Stimulated activated CD8-positive, alpha-beta memory T cell treated with anti-CD3 and anti-CD28 coated beads, Interleukin-15, amount 100 ng/mL, for 48 hours (primary cell): ENCODE data around the gene RGS6.
"Not testable (repeated sequence)": the region's sequence is repeated elsewhere in the genome, so short reads cannot be mapped to it uniquely, and the experiment has no call there.

Source experiments
- DNase-seq, 2 donors: peaks; one replicate each; pipeline ENCODE4 v3.0.0-alpha.2; 2020; ENCODE audit warnings: low read depth in 2 of 2

RGS6 gene

DNA sequence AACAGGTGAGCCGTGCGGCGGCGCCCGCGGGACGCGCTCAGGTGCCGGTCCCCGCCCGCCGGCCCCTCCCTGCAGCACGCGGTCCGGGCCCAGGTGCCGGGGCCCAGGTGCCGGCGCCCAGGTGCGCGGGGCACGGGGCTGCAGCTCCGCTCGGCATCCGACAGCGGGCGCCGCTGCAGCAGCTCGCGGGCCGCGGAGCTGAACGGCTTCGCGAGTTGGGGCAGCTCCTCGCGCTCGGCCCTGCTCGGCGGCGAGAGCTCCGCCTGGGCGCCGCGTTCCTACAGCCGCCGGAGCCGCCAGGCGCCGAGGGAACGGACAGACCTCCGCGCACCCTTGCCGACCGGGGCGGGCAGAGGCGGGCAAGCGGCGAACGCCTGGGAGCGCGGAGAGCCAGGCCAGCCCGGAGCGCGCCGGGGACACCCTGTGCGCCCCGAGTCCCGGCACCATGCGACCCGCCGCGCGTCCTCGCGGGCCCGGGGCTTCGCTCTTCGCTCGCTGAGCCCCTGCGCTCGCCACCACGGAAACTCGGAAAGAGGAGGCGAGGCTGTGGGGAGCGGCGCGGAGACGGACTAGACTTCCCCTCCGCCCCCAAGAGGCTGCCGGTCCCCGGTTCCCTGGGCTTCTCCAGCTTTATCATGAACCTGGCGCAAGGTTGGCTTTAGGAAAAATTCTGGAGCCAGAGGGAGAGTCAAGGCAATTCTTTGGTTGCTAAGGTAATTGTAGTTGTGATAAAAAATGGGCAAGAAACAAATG is at the start of gene RGS6:
Gene RGS6 (plus strand): TSS at position 201 of the 753 bp plus-strand sequence.
- DNase-seq = peak in 1 of 2 donors; percentile 14

- no peak for DNase-seq
These were observed 49.1 kb upstream of the RGS6 start for GRCh38 chr14:71883094-71883493.

GRCh38 chr14:71885301-71885700 is 46.9 kb upstream of the RGS6 start:
- no peak for DNase-seq

- DNase-seq = not testable (repeated sequence)
These were observed 44.4 kb upstream of the RGS6 start for GRCh38 chr14:71887802-71888201.

- no peak for DNase-seq
These were observed 41.7 kb upstream of the RGS6 start for GRCh38 chr14:71890541-71890940.

GRCh38 chr14:71891185-71891584 is 41.0 kb upstream of the RGS6 start:
- DNase-seq = no peak

DNA sequence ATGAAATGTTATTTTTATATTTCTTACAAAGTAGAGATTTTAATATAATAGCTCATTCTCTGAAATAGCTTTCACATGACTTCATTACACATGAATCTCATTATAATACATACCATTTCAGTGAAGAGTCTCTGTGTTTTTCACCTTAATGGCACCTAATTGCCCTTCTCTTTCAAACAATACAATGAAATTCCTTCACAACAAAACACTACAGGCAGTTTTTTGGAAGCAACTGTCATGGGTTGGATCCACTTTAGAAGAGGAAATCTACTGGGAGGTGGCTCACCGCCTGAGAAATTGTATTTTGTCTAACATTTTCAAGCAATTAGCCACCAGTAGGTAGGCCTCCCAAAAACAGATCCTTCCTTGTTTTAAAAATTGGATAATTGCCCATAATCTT is 40.3 kb upstream of the RGS6 start:
- no peak for DNase-seq

DNA sequence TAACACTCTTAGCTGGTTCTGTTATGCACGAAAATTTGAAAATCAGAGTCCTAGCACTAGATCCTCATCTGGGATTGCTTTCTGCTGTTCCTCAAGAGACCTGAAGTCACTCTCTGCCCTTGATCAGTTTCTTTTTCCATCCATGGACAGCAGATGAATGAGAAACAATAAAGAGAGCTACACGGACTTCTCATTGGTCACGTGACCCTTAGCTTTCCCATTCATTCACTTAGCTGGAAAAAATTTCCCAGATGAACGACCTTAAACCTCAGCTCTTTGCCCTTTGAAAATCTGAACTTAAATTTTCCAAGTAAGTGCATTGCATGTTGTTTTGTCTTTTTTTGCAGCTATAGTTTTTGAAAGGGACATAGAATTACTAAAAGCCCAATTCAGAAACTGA is 27.2 kb upstream of the RGS6 start:
- no peak for DNase-seq

DNA sequence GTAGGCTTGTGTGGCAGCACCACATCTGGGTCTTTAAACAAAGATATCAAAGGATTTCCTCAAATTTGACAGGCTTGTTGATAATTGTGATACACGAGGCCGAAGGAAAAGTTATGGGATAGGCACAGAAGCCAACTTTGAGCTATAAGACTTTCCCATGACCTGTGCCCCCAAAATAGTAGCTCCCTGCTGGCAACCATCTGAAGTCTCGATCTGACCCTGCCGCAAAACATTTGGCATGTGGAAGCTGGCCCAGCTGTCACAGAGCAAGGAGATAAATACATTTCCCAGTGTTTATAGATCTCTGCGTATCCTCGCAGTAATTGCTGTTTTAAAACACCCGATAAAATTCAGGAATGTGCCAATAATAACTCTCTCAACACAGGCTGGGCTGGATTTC is 26.4 kb upstream of the RGS6 start:
- DNase-seq = no peak

- DNase-seq = no peak
These were observed 24.3 kb upstream of the RGS6 start for GRCh38 chr14:71907793-71908515.

- DNase-seq = no peak
These were observed 20.6 kb upstream of the RGS6 start for GRCh38 chr14:71911669-71912068.

- no peak for DNase-seq
These were observed 18.9 kb upstream of the RGS6 start for GRCh38 chr14:71913342-71913741.

- no peak for DNase-seq
These were observed 13.3 kb upstream of the RGS6 start for GRCh38 chr14:71918955-71919354.

- DNase-seq = no peak
These were observed 8.7 kb upstream of the RGS6 start for GRCh38 chr14:71923513-71923912.

DNA sequence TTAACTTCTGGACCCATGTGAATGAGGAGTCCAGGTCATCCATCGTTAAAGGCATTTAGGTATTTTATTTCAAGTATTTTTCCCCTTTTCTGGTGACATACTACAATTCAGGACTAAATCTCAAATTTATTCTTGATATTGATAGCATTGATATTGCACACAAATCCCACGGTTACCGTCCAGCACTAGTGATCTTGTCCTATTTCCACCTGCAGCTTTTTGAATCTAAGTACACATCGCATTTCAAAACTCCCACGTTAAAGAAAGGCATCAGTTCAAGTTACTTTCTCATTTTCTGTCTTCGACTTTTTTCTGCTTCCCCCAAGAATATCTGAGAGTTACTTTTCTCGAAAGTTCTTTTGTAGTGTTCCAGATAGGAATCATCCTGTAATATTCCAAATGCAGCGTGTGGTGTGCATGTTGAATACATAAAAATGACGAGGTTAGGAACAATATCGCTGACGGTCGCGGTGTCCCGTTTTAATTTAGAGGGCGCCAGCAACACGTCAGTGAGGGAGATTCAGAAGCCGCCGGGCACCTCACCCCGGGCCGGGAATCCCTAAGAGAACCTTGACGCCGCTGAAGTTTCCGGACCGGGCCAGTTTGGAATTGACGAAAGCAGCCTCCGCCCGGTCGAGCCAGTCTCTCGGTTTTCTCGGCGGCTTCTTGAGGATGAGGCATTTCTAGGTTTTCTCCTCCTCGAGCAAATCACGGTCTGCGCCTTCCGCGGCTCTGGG is 569 bp upstream of the RGS6 start:
- no peak for DNase-seq

DNA sequence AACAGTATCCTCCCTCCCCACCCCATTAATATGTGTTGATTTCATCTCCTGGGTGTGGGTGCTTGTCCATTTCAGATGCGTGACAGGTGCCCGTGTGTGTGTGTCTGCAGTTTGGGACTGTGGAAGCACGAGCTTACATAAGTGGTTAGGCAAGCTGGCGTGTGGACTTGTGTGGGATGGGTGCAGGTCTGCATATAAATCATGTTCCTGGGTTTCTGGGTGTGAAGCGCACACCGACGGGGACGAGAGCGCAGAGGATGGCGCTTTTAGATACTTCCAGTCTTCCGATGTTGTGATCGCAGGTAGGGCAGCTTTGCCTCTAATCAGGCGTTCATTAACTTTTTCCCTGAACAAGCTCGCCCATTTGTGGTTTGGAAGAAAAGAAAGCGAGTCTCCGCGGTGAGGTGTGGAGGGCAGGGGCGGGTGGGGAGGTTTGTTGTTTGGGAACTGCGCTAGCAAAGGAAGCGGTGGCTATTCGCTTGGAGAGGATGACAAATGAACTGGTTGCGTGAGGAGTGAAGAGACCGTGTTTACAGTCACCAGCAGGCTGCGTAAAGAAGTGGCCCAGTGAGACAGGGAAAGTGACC is 865 bp downstream of the RGS6 start:
- peak in 1 of 2 donors; percentile 11 for DNase-seq

GRCh38 chr14:71938273-71938672 is 6.0 kb downstream of the RGS6 start:
- not testable (repeated sequence) for DNase-seq

- not testable (repeated sequence) for DNase-seq
These were observed 7.1 kb downstream of the RGS6 start for GRCh38 chr14:71939344-71939743.

DNA sequence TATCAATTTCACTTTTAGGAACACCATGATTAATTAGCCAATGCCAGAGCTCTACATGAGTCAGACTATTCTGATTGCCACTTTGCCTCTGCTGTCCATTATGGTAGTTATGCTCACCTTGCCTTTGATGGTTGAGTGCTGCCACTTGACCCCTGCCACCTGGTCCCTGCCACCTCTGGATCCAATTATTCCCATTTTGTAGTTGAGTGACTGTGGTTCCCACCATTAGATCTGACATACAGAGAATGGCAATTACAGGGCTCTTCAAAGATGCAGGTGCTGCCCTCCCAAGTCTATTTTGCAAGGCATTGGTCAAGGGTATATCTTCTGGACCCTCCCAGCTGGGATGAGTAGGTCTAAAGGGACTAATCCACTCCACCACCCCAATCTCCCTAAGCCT is 8.3 kb downstream of the RGS6 start:
- DNase-seq = not testable (repeated sequence)

- DNase-seq = not testable (repeated sequence)
These were observed 9.4 kb downstream of the RGS6 start for GRCh38 chr14:71941616-71942015.

GRCh38 chr14:71942904-71943694 is 10.9 kb downstream of the RGS6 start:
- DNase-seq = no peak

GRCh38 chr14:71943695-71944018 is 11.4 kb downstream of the RGS6 start:
- DNase-seq = no peak
